GM10248 (cell line): Measurements from ENCODE around the gene CASP10.
"Not testable (repeated sequence)": the region's sequence is repeated elsewhere in the genome, so short reads cannot be mapped to it uniquely, and the experiment has no call there.

Experiments used
- CTCF ChIA-PET: fragments of 300-600 bp; sonication (Branson Sonifier 250); formaldehyde crosslinking; extraction: SDS; loops from one replicate; lab custom pipeline; 2021; ENCODE audit warnings: antibody characterized with exemption; lab: Yijun Ruan, JAX
- POLR2A ChIA-PET: fragments of 350-650 bp; sonication (Branson Sonifier 250); formaldehyde crosslinking; extraction: SDS; loops from one replicate; lab custom pipeline; 2020; ENCODE audit warnings: antibody characterized with exemption; lab: Yijun Ruan, JAX
- DNase-seq: peaks from one replicate; pipeline ENCODE4 v3.0.0; 2012; ENCODE audit errors: extremely low spot score
- CTCF ChIP-seq: IDR thresholded peaks from 2 replicates; pipeline ENCODE4 v1.5.1; 2012; ENCODE audit warnings: mild to moderate bottlenecking, low read depth; ENCODE audit errors: extremely low read depth, missing control alignments, control extremely low read depth

Gene CASP10

GRCh38 chr2:201139836-201140604 is 42.9 kb upstream of the CASP10 start:
- TF ChIP-seq CTCF: no peak
- ChIA-PET POLR2A (no interaction called here), CTCF (interaction anchor here (3.1 kb wide), 1 partner anchor 18 kb away, joined by 15 read pairs; no protein-coding TSS in a partner anchor)
- DNase-seq: no peak

- DNase-seq: no peak
- ChIA-PET POLR2A (interaction anchor here (0.6 kb wide), 1 partner anchor 255 kb away, joined by 3 read pairs; the partner anchor contains the start of genes NIF3L1 and PPIL3), CTCF (interaction anchor here (1.0 to 6.5 kb wide), 7 partner anchors 9 to 88 kb away, joined by 3 to 54 read pairs (median 4); no protein-coding TSS in a partner anchor)
- no peak for TF ChIP-seq CTCF
Observed at GRCh38 chr2:201144101-201145051, 38.6 kb upstream of the CASP10 start.

- ChIA-PET POLR2A (interaction anchor here (0.8 kb wide), 2 partner anchors 16 to 284 kb away, joined by 3 read pairs; partner anchors contain the start of gene CLK1), CTCF (interaction anchor here (1.0 to 6.5 kb wide), 7 partner anchors 10 to 58 kb away, joined by 3 to 54 read pairs (median 3); no protein-coding TSS in a partner anchor)
- no peak for TF ChIP-seq CTCF
- DNase-seq: no peak
Observed at GRCh38 chr2:201148434-201148990, 34.4 kb upstream of the CASP10 start.

GRCh38 chr2:201149064-201149820 is 33.7 kb upstream of the CASP10 start:
- DNase-seq: no peak
- no peak for TF ChIP-seq CTCF
- CTCF ChIA-PET: interaction anchor here (0.9 to 6.5 kb wide), 7 partner anchors 10 to 58 kb away, joined by 3 to 54 read pairs (median 3); no protein-coding TSS in a partner anchor
- POLR2A ChIA-PET: interaction anchor here (0.6 to 2.3 kb wide), 5 partner anchors 13 to 285 kb away, joined by 3 to 10 read pairs (median 3); partner anchors contain the start of gene CLK1

- not testable (repeated sequence) for DNase-seq
- POLR2A ChIA-PET: interaction anchor here (0.6 to 2.3 kb wide), 3 partner anchors 13 to 35 kb away, joined by 3 to 10 read pairs (median 5); no protein-coding TSS in a partner anchor
- CTCF ChIA-PET: interaction anchor here (0.9 to 6.5 kb wide), 4 partner anchors 9 to 248 kb away, joined by 3 to 54 read pairs (median 8); no protein-coding TSS in a partner anchor
Observed at GRCh38 chr2:201149821-201150165, 33.1 kb upstream of the CASP10 start.

- CTCF ChIA-PET: interaction anchor here (0.9 to 2.4 kb wide), 7 partner anchors 13 to 249 kb away, joined by 3 to 12 read pairs (median 4); no protein-coding TSS in a partner anchor
- POLR2A ChIA-PET: interaction anchor here (1.0 to 2.3 kb wide), 2 partner anchors 14 to 36 kb away, joined by 5 to 10 read pairs; no protein-coding TSS in a partner anchor
- no peak for TF ChIP-seq CTCF
- DNase-seq: no peak
Observed at GRCh38 chr2:201150454-201151020, 32.4 kb upstream of the CASP10 start.
